ENCODE data around the gene CAMTA2.
A peak's percentile ranks its signal among the peaks of the same experiment; 100 is the strongest.

CAMTA2 gene

DNA sequence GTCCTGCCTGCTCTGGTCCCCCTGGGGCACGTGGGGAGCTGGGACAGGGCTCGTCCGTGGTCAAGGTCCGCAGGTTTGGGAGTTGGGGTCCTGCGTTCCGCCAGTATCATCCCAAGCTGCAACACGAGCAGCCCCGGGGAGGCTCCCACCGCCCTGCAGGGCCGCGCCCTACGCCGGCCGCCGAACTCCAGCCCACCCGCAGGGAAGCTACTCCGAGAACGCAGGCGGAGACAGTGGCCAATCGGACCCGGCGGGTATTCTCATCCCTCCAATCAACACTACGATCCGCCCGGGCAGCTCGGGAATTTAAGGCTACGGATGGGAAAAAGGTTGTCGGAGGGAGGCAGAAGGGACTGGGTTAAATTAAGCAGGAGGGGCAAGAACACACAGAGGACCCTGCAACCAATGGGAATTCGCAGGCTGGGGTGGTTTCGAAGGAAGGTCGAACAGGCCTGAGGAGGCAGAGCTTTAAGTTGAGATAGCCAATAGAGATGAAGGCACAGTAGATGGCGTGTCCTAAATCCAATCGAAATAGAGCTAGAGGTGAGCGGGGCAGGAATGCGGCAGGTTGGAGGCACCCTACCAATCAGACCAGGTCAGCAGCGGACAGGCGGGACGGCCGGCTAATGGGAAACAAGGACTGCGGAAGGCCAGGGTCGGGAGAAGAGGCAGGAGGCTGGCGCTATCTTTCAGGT is 20.5 kb downstream of the CAMTA2 start:
- DNase-seq: peak; percentile 98

DNA sequence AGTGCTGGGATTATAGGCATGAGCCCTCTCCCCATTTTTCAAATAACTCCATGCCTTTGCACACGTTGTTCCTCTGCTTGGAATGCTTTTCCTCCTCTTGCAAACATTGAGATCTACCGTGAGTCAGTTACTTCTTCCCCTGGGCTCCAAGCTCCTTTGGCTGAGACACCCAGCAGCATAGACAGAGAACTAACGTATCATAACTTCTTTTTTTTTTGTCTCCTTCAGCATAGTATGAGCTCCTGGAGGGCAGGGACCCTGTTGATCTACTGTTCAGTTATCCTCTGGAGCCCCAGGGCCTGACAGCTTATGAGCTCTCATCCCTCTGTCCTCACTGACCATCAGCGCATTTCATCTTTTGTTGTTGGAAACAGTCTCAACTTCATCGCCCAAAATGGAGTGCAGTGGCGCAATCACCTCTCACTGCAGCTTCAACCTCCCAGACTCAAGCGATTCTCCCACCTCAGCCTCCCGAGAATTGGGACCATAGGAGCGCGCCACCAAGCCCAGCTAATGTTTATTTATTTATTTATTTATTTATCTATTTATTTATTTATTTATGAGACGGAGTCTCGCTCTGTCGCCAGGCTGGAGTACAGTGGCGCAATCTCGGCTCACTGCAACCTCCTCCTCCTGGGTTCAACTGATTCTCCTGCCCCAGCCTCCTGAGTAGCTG is 22.0 kb downstream of the CAMTA2 start:
- no peak for DNase-seq

DNA sequence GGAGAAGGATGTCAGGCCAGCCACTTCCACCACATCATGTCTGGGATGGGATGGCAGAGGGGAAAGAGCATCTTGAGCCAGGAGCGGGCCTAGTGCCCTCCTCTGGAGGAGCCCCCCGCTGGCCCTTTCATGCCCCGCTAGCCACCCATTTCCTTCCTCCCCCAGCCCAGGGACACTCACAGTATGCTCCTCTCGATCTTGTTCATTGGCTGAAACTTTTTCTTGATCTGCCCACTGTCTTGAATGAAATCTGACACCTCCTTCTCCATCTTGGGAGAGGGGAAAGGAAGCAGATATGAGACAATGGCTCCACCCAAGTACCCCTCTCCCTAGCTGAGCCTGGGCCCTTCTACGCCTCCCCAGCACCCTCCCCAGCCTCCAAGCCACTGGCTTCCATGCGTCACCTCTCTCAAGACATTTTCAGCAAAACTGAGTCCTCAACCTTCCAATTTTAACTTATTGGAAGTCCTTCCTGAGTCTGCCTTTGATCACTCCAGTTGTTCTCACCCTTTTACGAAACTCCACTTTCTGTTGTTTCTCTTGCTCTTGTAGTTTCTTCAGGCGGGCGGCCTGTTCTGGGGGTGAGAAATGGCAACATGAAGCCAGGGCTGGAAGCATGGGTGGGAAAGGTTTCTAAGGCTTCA is 27.1 kb downstream of the CAMTA2 start:
- no peak for DNase-seq

DNA sequence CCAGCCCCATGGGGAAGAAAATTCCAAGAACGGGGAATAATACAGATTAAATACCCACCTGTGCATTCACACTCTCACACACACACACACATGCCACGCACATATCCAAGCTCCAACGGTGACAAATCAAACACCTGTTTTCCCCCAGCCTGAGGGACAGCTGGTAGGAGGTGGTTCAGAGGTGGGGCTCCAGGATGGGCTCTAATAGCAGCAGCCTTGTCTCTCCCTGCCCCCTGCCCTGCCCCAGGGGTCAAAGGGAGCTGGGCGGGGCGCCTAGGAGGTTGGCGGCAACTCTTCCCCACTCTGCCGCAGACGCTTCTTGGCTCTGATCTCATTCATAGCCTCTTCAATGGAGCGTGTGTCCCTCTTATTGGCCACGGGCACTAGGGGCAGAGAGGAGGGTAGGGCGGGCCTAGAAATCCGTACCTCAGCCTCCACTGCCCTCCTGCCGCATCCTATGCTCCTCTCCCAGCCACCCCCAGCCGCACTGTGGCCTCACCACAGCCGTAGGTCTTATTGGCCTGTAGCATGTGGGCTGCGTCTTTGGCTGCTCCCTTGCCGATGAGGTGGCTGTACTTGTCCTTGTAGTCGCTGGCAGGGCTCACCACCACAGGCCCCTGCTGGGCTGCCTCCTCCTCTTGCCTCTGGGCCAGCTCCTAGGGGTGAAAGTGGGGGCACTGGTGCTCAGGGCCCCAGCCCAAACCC is 28.1 kb downstream of the CAMTA2 start:
- DNase-seq: no peak

DNA sequence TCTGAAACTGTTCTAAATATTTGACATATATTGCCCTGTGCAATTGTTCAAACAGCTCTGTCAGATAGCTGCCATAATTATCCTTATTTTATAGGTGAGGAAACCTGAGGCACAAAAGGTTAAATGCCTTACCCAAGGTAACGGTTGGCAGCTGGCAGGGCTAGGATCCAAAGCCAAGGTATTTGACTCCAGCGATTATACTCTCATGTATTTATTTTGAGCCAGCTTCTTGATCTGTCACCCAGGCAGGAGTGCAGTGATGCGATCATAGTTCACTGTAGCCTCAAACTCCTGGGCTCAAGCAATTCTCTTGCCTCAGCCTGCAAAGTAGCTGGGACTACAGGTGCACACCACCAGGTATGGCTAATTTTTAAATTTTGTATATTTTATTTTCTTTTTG is 29.4 kb downstream of the CAMTA2 start:
- no peak for DNase-seq

DNA sequence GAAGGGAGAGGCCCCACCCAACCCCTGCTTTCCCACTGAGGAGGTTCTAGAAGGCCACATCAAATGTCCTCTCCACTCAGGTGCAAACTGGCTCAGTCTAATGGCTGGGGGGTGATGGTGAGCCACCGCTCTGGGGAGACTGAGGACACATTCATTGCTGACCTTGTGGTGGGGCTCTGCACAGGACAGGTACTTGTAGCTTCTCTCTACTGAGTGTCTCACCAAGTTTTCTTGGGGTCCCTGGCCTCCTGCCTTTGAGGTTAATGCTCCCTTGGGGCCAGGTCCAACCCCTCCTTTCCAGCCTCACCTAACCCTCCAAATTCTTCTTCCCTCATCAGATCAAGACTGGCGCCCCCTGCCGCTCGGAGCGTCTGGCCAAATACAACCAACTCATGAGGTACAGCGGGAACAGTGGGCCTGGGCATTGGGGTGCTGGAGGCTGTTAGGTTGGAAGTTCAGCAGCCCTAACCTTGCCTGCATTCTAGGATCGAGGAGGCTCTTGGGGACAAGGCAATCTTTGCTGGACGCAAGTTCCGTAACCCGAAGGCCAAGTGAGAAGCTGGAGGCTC is 30.9 kb downstream of the CAMTA2 start:
- DNase-seq: no peak

DNA sequence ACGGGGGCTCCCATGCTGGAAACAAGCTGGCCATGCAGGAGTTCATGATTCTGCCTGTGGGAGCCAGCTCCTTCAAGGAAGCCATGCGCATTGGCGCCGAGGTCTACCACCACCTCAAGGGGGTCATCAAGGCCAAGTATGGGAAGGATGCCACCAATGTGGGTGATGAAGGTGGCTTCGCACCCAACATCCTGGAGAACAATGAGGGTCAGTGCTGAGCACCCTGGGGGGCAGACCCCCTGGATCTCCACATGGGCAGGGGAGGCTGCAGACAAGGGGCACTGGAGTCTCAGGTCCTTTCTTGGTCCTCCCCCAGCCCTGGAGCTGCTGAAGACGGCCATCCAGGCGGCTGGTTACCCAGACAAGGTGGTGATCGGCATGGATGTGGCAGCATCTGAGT is 32.4 kb downstream of the CAMTA2 start:
- no peak for DNase-seq

DNA sequence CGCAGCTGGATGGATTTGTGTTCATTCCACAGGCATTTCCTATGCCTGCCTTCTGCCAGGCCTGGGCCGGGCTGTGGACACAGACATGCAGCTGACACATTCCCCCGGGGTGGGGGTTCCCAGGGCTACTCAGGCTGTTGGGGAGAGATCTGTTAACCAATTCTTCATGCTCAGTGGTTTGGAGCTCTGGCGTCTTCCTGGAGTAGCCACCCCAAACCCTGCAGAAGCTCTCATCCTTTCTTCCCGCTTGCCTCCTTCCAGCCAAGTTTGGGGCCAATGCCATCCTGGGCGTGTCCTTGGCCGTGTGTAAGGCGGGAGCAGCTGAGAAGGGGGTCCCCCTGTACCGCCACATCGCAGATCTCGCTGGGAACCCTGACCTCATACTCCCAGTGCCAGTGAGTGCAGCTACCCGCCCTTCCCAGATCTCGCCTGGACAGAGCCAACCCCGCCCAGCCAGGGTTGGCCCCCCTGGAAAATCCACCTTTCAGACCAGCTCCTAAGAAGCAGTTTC is 34.0 kb downstream of the CAMTA2 start:
- no peak for DNase-seq

DNA sequence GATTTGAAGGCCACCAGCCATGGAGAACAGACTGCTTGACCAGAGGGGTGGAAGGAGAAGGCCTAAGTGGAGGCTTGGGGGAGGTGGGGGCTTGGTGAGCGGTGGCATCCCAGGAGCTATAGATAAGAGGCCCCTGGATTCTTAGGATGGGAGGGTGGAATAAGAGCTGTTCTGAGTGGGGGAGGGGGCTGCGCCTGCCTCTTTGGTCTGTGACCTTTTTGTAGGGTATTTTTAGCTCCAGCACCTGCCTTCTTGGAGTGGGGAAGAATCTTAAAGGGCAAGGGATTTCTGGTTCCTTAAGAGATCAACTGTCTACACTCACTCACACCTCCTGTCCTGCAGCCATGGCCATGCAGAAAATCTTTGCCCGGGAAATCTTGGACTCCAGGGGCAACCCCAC is 36.0 kb downstream of the CAMTA2 start:
- DNase-seq: no peak

DNA sequence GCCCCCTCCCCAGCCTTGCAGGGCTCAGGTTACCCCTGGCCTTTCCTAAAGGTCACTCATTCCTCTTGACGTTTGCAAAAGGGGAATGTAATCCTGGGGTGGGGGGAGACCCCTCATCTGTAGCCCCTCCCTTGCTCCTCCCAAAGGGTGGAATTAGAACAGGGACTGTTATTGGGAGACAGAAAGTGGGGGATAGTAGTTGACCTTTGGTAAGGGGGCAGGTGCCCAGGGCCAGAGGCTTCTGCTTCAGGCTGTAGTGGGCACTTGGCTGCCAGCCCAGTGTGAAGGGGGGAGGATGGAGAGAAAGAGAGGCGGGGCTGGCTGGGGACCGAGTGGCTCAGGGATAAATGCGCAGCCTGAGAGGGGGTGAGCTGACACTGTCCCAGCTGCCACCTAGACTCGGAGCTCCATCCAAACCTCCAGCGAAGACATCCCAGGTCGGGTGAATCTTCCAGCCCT is 36.7 kb downstream of the CAMTA2 start, which contains the start of gene ENO3:
TSS of gene ENO3 (plus strand) at position 374 of the 459 bp plus-strand sequence. CDS start 711 bp downstream, outside the sequence.
- no peak for DNase-seq

DNA sequence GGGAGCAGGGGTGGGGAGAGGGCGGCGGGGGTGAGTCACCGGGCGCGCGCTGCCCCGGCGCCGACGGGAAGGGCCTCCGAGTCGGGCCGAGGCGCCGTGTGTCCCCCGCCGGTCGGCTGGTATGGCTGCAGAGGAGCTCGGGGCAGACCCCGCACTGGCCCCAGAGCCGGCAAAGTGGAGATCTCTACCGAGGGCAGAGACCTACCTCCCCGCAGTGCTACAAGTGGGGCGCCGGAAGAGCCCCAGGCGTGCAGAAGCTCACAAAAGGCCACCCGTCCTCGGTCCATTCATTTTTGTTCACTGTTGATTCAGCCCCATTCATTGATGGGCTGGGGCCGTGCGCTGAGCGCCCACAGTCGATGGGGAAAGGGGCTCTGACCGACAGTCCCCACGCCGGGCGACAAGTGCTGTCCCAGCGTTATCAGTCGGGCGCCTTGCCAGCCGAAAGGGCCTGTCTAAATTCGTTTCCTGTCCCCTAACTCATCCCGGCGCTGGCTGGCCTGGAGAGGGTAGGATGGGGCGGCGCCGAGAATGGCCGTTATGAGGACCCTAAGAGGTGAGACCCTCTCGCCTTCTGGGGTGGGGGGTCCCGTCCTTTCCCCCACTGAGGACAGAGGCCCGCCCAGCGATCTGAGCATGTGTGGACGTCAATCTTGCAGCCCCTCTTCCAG is 37.3 kb downstream of the CAMTA2 start:
- DNase-seq: no peak

DNA sequence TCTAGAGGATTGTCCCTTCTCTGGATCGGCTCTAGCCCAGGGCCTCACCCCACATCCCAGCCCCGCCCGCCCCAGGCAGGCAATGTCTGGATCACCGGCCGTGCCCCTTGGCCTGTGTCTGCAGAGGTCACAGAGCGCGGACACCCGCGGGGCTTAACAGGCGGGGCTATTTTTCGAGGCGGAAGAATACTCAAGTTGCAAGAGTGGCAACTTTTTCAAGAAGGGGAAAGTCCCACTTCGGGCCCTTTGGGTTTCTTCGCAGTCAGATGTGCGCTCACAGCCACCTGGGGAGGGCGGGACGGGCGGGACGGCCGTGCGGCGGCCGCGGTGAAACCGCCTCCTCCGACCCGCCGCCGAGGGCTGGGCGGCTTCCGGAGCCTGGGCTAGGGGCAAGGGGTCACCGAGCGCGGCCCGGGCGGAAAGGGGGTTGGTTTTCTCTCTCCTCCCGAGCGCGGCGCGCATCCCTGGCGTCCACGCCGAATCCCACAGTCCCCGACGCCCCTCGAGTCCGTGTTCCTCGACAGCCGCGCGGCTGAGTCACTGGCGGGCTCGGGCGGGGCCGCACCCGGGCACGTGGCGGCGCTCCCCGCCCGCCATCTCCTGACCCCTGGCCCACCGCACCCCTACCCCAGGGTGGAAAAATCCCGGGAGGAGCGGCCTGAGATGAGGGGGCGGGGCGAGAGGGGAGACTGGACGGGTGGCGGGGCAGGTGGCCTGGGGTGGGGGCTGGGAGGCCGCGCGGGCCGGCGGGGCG is 38.0 kb downstream of the CAMTA2 start:
- DNase-seq: no peak

DNA sequence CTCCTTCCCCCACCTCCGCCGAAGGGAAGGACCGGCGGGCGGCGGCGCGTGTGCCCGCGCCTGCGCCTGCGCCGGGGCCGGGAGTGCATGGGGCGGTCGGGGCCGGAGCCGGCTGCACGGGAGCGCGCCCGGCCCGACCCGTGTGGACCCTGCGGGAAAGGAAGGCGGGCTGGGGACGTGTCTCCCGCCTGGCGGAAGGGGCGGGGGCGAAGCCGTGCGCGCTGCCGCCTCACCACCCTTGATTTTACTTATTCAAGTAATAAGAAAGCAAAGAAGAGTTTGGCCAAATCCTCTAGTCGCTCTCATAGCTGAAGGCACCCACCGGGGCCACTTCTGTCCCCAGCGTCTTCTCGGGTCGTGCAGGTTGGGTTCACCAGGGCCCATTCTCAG is 38.5 kb downstream of the CAMTA2 start:
- DNase-seq: no peak

DNA sequence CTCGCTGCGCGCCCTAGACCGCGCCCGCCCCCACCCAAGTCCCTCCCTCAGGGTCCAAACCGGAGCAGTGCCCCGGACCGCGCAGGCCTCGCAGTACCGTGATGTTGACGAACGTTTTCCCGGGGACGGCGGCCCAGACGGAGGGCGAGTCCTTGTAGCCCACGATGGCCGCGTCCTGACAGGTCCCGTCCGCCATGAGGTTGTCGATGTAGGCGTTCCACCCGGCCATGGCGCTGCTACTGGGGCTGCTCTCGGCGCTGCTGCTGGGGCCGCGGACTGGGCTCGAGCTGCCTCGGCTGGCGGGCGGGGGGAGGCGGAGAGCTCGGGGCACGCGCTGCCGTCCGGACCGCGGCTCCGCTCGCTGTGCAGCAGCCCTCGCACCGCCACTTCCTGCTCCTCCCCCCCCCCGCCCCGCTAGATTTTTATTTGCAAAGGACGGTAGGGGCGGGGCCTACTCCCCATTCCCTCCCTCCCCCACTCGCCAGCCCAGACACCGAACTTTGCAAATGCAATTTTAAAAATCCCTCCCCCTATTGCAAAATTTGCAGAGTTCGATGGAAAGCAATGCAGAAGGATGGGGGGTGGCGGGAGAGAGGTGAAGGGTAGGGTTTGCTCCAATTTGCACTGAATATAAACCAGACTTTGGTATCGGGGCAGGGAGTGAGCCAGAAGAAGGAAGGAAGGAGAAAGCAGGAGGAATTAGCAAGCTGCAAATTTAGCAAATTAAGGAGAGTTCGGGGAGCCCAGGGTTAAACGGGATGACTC is 39.1 kb downstream of the CAMTA2 start, which contains the start of gene PFN1:
TSS of gene PFN1 (minus strand) at position 365 of the 765 bp plus-strand sequence. CDS start at position 229, 136 bp downstream.
- peak; percentile 70 for DNase-seq

DNA sequence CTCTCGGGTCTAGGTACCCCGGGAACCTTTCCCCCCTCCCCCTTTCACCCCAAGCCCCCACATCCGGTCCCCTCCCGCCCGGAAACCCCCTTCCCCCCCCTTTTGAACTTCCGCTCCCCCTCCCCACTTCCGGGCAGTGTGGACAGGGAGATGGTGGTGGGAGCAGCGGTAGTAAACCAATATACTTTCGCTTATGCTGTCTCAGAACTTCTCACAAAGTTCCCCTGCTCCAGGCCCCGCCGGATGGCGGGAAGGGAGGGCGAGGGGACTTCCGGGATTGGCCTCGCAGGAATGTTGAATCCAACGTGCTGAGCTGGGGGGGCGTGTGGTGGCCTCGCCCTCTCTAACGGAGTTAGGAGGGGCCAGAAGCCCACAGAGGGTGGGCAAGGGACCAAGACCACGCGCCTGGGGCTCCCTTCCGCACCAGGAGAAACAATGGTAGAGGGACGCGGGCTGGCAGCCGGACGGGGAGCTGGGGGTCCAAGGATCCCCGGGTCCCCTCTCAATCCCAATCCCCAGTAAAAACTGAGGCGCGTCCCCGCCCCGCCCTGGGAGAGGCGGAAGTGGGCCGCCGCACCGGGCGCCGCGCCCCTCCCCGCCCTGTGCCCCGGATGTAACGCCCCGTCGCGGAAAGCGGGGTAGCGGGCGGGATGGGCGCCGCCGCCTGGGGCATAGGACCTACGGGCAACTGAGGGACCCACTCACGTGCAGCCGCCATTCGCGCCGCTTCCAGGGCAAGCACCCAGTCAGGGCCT is 39.9 kb downstream of the CAMTA2 start:
- no peak for DNase-seq

DNA sequence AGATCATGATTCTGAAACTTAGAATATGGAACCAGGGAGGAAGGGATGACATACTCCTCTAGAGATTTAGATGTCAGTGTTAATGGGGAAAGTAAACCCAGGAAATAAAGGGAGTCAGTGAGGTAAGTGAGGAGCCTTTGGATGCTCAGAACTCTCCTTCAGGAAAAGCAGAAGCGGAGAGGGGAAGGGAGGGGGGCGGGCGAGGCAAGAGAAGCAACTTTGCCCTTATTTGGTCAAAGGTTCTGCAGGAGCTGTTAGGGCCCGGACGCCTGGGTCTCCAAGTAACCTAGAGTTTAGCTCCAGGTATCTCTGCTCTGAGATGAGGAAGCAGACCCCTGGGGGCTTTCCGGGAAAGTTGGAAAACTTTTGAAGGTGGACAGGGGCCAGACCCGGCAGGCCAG is 40.5 kb downstream of the CAMTA2 start:
- no peak for DNase-seq

DNA sequence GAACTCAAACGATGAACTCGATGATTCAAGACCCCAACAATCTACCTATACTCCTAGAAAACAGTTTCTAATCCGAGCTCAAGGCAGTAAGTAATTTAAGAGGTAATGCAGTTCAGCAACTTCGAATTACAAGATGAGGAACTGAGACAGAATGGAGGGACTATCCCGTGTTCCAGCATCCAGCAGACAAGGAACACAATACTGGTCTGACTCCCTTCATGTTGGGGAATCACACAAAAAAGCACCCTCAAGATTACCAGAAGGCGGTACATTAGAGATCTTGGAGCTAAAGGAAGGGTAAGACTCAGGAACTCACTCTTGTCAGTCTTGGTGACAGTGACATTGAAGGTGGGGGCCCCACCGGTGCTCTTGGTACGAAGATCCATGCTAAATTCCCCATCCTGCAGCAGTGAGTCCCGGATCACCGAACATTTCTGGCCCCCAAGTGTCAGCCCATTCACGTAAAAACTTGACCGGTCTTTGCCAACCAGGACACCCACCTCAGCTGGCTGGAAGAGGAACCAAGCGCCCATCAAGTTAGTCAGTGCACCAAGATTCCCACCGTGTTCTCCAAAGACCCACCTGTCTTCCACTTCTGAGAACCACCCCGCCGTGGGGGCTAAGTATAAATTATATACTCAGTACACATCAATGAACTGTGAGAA is 41.0 kb downstream of the CAMTA2 start:
- DNase-seq: no peak

DNA sequence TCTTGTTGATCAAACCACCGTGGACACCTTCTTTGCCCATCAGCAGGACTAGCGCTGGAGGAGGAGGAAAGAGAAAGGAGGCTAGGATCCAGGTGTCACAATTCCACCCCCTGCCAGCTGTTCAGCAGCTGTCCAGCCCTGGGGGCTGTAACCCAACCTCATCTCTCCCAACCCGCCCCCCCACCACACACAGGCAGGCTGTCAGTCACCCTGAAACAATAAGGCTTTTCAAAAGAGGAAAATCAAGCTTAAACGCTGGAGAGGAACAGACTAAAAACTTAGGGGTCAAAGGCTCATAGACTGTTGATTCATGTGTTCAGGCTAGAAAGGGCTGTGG is 41.6 kb downstream of the CAMTA2 start:
- no peak for DNase-seq
